ENCODE results near the gene SPAG9.

- no peak for TF ChIP-seq REST (IDR thresholded peaks at IDR 0.05; ENCODE audit: low read depth)
- TF ChIP-seq RAD21 (IDR thresholded peaks at IDR 0.05; ENCODE audit: low read depth) = no peak
- no peak for TF ChIP-seq ATF3 (IDR thresholded peaks at IDR 0.05)
- TF ChIP-seq SP1 (IDR thresholded peaks at IDR 0.05; ENCODE audit: low read depth) = no peak
- no peak for TF ChIP-seq POLR2AphosphoS5 (IDR thresholded peaks at IDR 0.05; ENCODE audit: low read depth, low read length)
- TF ChIP-seq CTCF (IDR thresholded peaks at IDR 0.05 in 2 of 3, conservative IDR thresholded peaks at IDR 0.05 in 1 of 3; ENCODE audit: borderline replicate concordance in 1 of 3, insufficient read depth in 1 of 3, low read depth in 2 of 3, low read length in 2 of 3) = no peak
- TF ChIP-seq EZH2phosphoT487 (IDR thresholded peaks at IDR 0.05; ENCODE audit: borderline replicate concordance) = no peak
- no peak for TF ChIP-seq POLR2A (IDR thresholded peaks at IDR 0.05; ENCODE audit: borderline replicate concordance, extremely low read depth, insufficient read depth, insufficient read length)
Measured at GRCh38 chr17:50928646-50929045, 192.0 kb downstream of the SPAG9 start.
